Measurements from ENCODE around the gene NAT14.
"Not testable (repeated sequence)": the region's sequence is repeated elsewhere in the genome, so short reads cannot be mapped to it uniquely, and the experiment has no call there.

The NAT14 gene

DNA sequence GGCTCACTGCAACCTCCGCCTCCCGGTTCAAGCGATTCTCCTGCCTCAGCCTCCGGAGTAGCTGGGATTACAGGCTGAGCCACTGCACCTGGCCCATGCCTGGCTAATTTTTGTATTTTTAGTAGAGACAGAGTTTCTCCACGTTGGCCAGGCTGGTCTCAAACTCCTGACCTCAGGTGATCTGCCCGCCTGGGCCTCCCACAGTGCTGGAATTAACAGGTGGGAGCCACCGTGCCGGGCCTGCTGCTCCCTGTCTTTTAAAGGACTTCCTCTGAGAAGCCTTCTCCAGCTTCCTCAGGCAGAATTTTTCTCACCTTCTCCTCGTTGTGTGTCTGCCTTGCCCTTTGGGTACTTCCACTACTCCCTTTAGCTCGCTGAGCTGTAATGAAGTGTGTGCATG lies 11.8 kb downstream of the NAT14 start:
- peaks cover 14% of the 10 kb centered on the region for H3K4me1 ChIP-seq (ENCODE audit: control insufficient read depth, insufficient read depth, low read length)
- H3K9ac ChIP-seq (ENCODE audit: low read length); H3K36me3 ChIP-seq (ENCODE audit: control insufficient read depth, insufficient read depth, low read length); H3K27ac ChIP-seq (ENCODE audit: low read depth, low read length); H3K27me3 ChIP-seq (ENCODE audit: control insufficient read depth, insufficient read depth, low read length); H3K4me3 ChIP-seq (ENCODE audit: low read length): not testable (repeated sequence)

DNA sequence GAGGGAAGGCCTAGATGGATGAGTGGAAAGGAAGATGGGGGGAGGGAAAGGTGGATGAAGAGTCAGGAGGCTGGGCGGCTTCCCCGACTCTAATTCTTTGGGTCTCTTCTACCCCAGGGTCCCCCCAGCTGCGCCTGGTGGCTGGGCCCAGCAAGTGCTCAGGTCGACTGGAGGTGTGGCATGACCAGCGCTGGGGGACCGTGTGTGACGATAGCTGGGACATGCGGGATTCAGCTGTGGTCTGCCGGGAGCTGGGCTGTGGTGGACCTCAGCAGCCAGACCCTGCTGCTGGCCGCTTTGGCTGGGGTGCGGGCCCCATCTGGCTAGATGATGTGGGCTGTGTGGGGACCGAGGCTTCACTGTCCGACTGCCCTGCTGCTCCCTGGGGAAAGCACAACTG lies 12.8 kb downstream of the NAT14 start:
- Histone ChIP-seq H3K27me3 (ENCODE audit: control insufficient read depth, insufficient read depth, low read length) (no peaks in the 10 kb centered on the region), H3K36me3 (ENCODE audit: control insufficient read depth, insufficient read depth, low read length) (no peaks in the 10 kb centered on the region), H3K9ac (ENCODE audit: low read length) (no peak overlapping the region), H3K4me3 (ENCODE audit: low read length) (no peak overlapping the region), H3K4me1 (ENCODE audit: control insufficient read depth, insufficient read depth, low read length) (peaks cover 6% of the 10 kb centered on the region), H3K27ac (ENCODE audit: low read depth, low read length) (no peak overlapping the region)

DNA sequence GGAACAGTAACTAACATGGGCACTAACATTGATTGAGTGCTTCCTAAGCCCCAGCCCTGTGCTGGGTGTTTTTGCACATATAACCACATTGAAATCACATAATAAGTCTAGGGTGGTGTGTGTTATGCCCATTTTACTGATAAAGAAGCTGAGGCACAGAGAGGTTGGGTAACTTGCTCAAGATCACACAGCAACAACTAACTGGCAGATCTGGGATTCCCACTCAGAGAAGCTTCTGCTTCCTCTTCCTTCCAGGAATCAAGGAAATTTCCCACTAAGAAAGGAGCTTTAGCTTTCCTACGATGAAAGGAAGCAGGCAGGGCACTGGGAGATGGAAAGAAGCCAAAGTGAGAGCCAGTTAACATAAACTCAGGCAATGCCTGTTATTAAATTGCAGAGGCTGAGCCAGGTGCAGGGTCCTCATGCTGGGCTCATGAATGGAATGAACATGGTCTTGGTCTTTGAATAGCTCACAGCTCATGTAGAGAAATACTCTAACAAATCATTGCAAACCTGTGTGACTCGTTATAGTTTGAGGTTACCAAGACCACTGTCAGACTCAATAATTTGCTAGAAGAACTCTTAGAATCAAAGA lies 13.4 kb downstream of the NAT14 start:
- Histone ChIP-seq H3K4me1 (ENCODE audit: control insufficient read depth, insufficient read depth, low read length) (peaks cover 6% of the 10 kb centered on the region), H3K27me3 (ENCODE audit: control insufficient read depth, insufficient read depth, low read length) (no peaks in the 10 kb centered on the region), H3K9ac (ENCODE audit: low read length) (no peak overlapping the region), H3K36me3 (ENCODE audit: control insufficient read depth, insufficient read depth, low read length) (no peaks in the 10 kb centered on the region), H3K4me3 (ENCODE audit: low read length) (no peak overlapping the region), H3K27ac (ENCODE audit: low read depth, low read length) (no peak overlapping the region)

DNA sequence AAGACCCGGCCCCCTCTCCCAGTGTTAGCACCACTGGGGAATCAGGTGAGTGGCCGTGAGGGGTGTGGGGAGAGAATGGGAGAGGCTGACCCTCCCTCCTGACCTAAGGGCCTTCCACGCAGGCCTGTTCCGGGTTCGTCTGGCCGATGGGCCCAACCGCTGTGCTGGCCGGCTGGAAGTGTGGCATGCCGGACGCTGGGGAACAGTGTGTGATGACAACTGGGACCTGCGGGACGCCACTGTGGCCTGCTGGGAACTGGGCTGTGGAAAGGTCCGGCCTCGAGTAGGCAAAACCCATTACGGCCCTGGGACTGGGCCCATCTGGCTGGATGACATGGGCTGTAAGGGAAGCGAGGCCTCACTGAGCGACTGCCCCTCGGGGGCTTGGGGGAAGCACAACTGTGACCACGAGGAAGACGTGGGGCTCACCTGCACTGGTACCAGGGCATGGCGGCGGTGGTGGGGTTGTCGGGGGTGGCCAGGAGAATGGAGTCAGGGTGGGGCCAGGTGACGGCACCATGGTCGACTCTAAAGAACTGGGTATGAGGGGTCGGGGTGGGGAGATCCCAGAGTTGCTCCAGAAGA lies 15.5 kb downstream of the NAT14 start:
- H3K27ac ChIP-seq (ENCODE audit: low read depth, low read length), result no peak overlapping the region
- no peak overlapping the region for H3K4me3 ChIP-seq (ENCODE audit: low read length)
- no peaks in the 10 kb centered on the region for H3K36me3 ChIP-seq (ENCODE audit: control insufficient read depth, insufficient read depth, low read length)
- no peaks in the 10 kb centered on the region for H3K27me3 ChIP-seq (ENCODE audit: control insufficient read depth, insufficient read depth, low read length)
- no peak overlapping the region for H3K9ac ChIP-seq (ENCODE audit: low read length)
- H3K4me1 ChIP-seq (ENCODE audit: control insufficient read depth, insufficient read depth, low read length), result peaks cover 2% of the 10 kb centered on the region

DNA sequence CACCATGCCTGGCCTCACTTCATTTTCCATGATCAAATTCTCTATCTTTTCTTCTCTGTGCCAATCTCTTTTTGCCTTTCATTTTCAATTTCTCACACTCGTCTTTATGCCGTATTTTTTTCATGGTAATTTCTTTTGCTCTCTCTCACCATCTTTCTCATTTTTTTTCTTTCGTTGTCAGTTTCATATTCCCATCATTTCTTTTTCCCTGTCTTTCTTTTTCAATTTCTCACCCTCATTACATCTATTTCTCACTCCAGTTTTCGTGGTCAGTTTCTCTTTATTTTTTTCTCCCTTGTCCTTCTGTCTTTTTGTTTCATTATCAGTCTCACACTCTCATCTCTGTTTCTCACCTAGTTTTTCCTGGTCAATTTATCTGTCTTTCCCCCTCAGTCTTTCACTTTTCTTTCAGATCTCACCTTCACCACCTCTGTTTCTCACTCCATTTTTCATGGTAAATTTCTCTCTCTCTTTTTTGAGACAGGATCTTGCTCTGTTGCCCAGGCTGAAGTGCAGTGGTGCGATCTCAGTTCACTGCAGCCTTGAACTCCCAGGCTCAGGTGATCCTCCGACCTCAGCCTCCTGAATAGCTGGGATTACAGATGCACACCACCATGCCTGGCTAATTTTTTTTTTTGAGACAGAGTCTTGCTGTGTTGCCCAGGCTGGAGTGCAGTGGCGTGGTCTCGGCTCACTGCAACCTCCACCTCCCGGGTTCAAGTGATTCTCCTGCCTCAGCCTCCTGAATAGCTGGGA lies 17.4 kb downstream of the NAT14 start:
- Histone ChIP-seq H3K27me3 (ENCODE audit: control insufficient read depth, insufficient read depth, low read length) (no peaks in the 10 kb centered on the region), H3K4me1 (ENCODE audit: control insufficient read depth, insufficient read depth, low read length) (peaks cover 2% of the 10 kb centered on the region), H3K9ac (ENCODE audit: low read length) (no peak overlapping the region), H3K27ac (ENCODE audit: low read depth, low read length) (no peak overlapping the region), H3K36me3 (ENCODE audit: control insufficient read depth, insufficient read depth, low read length) (no peaks in the 10 kb centered on the region), H3K4me3 (ENCODE audit: low read length) (no peak overlapping the region)

DNA sequence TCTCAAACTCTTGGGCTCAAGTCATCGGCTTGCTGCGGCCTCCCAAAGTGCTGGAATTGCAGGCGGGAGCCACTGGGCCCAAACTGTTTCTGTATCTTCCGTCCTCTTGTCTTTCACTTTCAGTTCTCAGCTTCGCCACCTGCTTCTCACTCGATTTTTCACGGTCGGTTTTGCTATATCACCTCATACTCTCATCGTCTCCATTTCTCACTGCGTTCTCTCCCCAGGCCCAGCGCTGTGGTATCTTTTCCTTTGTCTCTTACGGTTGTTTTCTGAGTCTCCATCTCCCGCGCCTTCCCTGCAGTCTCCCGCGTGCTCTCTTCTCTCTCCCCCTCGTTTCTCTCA lies 18.1 kb downstream of the NAT14 start:
- no peaks in the 10 kb centered on the region for H3K27me3 ChIP-seq (ENCODE audit: control insufficient read depth, insufficient read depth, low read length)
- H3K4me1 ChIP-seq (ENCODE audit: control insufficient read depth, insufficient read depth, low read length), result peaks cover 2% of the 10 kb centered on the region
- no peak overlapping the region for H3K27ac ChIP-seq (ENCODE audit: low read depth, low read length)
- no peak overlapping the region for H3K9ac ChIP-seq (ENCODE audit: low read length)
- no peak overlapping the region for H3K4me3 ChIP-seq (ENCODE audit: low read length)
- no peaks in the 10 kb centered on the region for H3K36me3 ChIP-seq (ENCODE audit: control insufficient read depth, insufficient read depth, low read length)

DNA sequence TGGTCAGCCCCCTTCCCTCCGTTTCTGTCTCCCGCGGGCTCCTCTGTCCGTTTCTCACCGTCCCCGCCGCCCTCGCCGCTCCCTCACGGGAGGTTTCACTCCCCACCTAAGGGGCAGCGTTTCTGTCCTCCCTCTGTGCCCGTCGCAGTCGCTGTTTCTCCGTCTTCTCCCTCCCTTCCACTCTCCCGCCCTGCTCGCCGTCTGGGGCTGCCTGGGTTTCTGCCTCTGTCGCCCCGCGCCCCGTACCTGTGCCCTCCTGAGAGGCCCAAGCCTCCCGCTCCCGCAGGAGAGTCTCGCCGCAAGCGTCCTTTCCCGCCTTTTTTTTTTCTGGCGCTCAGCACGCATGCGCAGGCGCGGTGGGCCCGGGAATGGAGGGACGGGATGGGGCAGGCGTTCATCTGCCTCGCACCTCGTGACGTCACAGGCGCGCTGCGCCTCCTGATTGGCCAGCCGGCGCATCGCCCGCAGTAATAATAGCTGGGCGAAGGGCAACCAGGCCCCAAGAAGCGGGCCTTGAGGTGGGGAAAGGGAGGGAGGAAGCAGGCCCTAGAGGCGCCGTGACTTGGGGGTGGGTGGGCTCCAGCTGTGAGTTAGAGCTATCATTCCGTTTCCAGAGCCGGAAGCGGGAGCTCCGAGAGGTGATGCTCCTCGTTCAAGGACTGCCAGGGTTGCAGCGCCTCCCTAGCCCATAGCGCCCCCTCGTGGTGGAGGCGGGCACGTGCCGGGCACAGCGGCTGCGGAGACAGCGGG lies 18.7 kb downstream of the NAT14 start:
- peak overlapping the region; percentile 27 for H3K27ac ChIP-seq (ENCODE audit: low read depth, low read length)
- H3K27me3 ChIP-seq (ENCODE audit: control insufficient read depth, insufficient read depth, low read length), result no peaks in the 10 kb centered on the region
- peaks cover 2% of the 10 kb centered on the region for H3K4me1 ChIP-seq (ENCODE audit: control insufficient read depth, insufficient read depth, low read length)
- peak overlapping the region; percentile 73 for H3K4me3 ChIP-seq (ENCODE audit: low read length)
- H3K9ac ChIP-seq (ENCODE audit: low read length), result no peak overlapping the region
- H3K36me3 ChIP-seq (ENCODE audit: control insufficient read depth, insufficient read depth, low read length), result no peaks in the 10 kb centered on the region

DNA sequence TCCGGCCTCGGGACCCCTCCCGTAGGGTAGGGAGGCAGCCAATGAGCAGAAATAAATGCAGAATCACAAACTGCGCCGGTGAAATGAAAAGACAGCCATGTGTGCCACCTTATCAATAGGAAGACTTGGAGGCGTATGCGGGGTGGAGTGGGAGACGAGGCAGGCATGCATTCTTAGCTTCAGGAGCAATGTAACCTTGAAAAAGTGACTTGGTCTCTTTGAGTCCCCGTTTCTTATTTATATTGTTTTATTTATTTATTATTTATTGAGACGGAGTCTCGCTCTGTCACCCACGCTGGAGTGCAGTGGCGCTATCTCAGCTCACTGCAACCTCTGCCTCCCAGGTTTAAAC lies 19.2 kb downstream of the NAT14 start:
- H3K27me3 ChIP-seq (ENCODE audit: control insufficient read depth, insufficient read depth, low read length), result no peaks in the 10 kb centered on the region
- peak overlapping the region; percentile 27 for H3K27ac ChIP-seq (ENCODE audit: low read depth, low read length)
- H3K4me3 ChIP-seq (ENCODE audit: low read length), result peak overlapping the region; percentile 73
- peaks cover 2% of the 10 kb centered on the region for H3K4me1 ChIP-seq (ENCODE audit: control insufficient read depth, insufficient read depth, low read length)
- H3K9ac ChIP-seq (ENCODE audit: low read length), result no peak overlapping the region
- peaks cover 3% of the 10 kb centered on the region for H3K36me3 ChIP-seq (ENCODE audit: control insufficient read depth, insufficient read depth, low read length)

DNA sequence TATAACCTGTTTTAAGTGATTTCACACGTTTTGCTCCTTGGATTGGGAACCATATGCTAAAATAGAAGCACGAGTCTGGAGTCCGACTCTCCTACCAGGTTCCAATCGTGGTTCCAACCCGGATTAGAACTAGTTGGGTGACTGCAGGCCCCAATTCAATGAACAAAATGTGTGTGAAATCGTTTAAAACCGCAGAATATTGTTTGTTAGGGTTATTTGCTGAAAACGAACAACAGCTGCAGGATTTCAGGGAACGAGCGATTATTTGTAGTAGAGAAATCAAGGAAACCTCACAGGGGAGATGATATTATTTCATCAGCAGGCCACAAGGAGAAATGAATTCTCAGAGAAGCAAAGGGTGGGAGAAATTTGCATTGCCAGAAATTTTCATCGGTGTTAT lies 20.0 kb downstream of the NAT14 start:
- Histone ChIP-seq H3K27me3 (ENCODE audit: control insufficient read depth, insufficient read depth, low read length) (no peaks in the 10 kb centered on the region), H3K4me3 (ENCODE audit: low read length) (no peak overlapping the region), H3K36me3 (ENCODE audit: control insufficient read depth, insufficient read depth, low read length) (peaks cover 4% of the 10 kb centered on the region), H3K27ac (ENCODE audit: low read depth, low read length) (no peak overlapping the region), H3K9ac (ENCODE audit: low read length) (no peak overlapping the region), H3K4me1 (ENCODE audit: control insufficient read depth, insufficient read depth, low read length) (peaks cover 2% of the 10 kb centered on the region)

DNA sequence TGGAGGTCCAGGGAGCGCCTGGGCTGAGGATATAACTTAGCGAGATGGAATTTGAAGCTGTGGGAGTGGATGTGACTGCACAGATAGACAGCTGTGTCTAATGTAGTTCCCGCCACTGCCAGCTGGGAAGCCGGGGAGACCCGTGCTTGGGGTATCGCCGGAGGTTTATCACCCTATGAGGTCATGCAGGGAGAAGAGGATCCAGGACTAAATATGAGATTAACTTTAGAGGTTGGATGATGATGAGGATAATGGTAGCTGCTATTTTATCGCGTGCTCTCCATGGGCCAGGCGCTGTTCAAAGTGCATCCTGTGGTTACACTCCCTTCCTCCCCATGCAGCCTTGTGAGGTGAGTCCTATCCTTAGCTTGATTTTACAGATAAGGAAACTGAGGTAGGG lies 23.1 kb downstream of the NAT14 start:
- Histone ChIP-seq H3K27ac (ENCODE audit: low read depth, low read length) (no peak overlapping the region), H3K4me1 (ENCODE audit: control insufficient read depth, insufficient read depth, low read length) (peaks cover 2% of the 10 kb centered on the region), H3K9ac (ENCODE audit: low read length) (no peak overlapping the region), H3K36me3 (ENCODE audit: control insufficient read depth, insufficient read depth, low read length) (peaks cover 4% of the 10 kb centered on the region), H3K27me3 (ENCODE audit: control insufficient read depth, insufficient read depth, low read length) (no peaks in the 10 kb centered on the region), H3K4me3 (ENCODE audit: low read length) (no peak overlapping the region)

DNA sequence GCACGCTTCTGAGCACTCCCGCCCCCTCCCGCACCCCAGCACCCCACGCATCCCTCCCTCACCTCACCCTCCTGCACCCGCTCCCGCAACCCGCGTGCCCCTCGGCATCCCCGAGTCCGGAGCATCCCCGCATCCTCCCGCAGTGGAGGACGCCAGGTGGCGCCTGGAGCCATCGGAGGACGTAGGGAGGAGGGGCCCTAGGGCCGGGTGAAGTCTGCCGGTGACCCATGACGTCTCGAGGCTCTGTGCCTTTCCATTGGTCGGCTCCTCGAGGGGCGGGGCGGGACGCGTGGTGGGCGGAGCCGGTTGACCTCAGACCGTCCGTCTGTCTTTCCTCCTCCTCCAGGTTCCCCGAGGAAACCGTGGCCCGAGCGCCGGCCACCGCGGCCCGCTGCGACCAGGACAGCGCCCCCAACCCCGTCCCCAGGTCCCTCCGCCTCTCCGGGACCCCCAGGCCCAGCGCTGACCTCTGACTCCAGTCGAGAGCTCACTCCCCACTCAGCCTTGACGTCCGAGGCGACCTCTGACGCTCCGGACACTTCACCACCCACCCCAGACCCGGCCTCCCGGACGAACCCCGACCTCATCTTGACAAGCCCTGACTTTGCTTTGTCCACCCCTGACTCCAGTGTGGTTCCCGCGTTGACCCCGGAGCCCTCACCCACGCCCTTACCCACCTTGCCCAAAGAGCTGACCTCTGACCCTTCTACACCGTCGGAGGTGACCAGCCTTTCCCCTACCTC lies 32.1 kb downstream of the NAT14 start:
- Histone ChIP-seq H3K27me3 (ENCODE audit: control insufficient read depth, insufficient read depth, low read length) (no peaks in the 10 kb centered on the region), H3K36me3 (ENCODE audit: control insufficient read depth, insufficient read depth, low read length) (no peaks in the 10 kb centered on the region), H3K27ac (ENCODE audit: low read depth, low read length) (peak overlapping the region; percentile 88), H3K4me3 (ENCODE audit: low read length) (peak overlapping the region; percentile 64), H3K4me1 (ENCODE audit: control insufficient read depth, insufficient read depth, low read length) (no peaks in the 10 kb centered on the region), H3K9ac (ENCODE audit: low read length) (no peak overlapping the region)
